ENCODE results near the gene SFXN5. TPM values are rescaled to one million over a fixed set of nuclear protein-coding genes. Genes with fewer than 3 reads are reported as not detected.

SFXN5 gene
- total RNA-seq, 1 donor from 2014 or later: 11.1 TPM

DNA sequence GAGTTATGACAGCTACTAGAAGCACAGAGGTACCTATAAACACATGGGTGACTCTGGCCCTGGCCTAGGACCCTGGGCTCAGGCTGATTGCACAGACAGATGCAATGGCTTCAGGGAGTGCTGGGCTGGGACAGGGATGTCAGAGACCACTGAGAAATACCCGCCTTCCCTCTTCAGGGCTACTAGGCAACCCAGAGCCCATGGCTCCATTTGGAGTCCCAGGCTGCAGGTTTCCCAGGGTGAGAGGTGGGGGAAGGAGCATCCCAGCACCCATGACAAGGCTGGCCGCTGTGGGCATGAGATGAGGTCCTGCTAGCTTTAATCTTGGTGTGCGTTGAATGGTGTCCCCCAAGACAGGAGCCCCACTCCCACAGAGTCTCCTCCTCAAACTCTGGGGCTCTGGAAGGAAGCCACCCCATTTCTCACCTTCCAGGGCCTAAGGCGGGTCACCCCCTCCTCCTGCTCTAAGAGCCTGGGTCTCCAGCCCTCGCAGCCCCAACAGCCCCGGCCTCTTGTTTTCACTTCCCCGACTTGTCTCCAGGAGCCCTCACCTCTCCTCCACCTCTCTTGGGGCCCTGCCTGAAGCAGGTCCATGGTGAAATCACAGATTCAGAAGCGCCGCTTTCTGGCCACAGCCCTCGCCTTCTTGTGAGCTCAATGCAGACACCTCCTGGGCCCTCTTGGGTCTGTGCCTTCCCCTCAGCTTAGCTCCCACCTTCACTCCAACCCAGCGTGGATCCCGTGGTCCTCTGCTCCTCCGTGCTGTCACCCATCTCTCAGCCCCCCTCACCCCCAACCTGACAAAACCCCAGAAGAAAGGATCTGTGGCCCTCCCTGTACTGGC is 112.7 kb downstream of the SFXN5 start:
- DNase-seq (ENCODE audit: low read depth, low spot score): no peak

DNA sequence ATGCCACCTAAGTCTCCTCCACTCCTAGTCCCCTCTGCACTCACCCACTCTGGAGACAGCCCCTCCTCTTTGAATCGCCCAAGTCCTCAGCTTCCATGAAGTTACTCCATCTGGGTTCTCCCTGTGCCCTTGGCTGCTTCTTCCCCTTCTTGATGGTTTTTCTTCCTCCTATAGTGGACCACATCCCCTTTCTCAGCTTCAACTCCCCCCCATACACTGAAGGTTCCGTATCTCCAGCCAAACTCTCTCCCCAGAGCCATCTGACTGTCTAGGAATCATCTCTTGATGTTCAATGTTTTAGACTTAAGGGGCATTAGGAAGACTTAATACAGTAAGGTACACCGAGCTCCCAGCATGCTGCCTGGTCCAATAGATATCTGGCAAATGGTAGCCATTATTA is 114.6 kb downstream of the SFXN5 start:
- no peak for DNase-seq (ENCODE audit: low read depth, low spot score)

DNA sequence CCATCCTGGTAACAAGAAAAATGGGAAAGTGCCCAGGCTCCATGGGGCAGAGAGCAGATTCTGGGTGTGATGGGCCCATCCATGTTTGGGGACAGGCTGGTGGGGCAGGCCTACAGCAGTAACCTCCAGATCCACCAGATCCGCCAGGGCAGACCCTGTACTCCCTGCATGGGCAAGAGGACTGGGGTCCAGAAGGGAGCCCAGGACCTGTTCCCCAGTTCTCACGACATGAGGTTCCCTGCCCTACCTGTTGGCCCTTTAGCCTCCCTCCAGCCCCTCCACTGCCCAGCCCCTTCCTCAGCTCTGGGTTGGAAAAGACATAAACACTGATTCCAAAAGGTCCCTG is 115.5 kb downstream of the SFXN5 start:
- no peak for DNase-seq (ENCODE audit: low read depth, low spot score)

DNA sequence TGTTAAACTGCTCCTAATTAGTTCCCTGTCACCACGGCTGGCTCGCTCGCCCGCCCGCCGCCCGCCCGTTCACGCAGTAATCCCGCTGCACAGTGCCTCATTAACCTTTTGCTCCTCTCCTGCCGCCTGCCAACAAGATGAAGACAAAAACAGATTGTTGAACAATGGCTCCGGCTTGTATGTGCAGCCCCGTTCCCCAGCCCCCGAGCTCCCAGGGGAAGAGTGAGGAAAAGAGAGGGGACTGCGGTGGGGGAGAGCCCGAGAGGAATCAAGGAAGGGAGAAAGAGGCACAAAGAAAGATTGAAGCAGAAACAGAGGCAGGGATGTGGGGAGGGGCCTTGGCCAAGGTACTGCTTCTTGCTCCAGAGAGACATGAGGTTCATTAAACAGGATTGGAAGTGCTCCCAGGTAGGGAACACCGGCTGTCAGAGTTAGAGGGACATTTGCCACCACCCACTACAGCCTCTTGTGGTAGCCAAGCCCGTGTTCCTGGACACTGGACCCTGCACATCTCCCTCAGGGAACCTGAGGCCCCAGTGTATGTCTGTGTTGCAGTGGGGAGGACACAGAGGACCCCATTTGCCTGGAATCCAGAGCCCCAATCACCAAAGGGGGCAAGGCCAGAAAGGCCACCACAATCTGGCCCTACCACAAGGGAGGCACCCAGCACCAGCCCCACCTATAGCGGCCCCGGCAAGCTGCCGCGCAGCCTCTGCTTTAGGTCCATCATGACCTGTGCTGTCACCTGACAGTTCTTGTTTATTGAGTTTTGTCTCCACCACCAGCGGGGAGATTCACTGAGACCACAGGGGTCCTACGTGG is 116.1 kb downstream of the SFXN5 start:
- DNase-seq (ENCODE audit: low read depth, low spot score): no peak

DNA sequence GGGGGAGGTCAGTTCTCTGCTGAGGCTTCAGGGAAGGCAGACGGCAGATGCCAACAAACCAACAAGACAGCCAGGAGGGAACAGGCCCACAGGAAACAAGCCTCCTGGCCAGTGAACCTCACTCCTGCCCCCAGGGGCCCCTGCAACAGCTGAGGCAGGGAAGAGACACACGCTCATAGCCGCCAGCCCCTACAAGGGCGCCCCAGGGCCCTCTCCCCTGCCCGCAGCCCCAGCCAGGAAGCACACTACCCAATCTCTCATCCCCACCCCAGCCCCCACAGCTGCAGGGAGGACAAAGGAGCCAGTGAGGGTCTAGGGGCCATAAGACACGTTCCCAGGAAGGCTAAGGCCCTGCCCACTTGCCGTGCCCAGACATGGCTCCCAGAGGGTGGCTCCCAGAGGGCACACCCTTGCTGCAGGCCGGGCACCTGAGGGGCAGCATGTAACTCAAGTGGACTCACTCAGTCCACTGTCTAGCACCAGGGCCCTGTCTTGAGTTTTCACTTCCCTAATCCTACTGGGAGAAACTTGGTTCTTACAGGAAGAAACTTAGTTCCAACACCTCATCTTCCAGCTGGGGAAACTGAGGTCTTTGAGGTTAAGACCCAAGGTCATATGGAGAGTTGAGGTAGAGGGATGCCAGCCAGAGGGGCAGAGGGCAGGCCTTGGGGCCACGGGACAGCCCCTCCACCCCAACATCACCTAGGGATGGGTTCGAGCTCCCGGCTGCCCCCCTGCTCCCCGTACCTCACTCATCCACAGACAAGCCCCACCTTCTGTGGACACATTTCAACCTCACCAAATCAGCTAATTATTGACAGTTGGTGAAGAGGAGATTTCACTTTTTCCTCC is 116.9 kb downstream of the SFXN5 start:
- DNase-seq (ENCODE audit: low read depth, low spot score): no peak

DNA sequence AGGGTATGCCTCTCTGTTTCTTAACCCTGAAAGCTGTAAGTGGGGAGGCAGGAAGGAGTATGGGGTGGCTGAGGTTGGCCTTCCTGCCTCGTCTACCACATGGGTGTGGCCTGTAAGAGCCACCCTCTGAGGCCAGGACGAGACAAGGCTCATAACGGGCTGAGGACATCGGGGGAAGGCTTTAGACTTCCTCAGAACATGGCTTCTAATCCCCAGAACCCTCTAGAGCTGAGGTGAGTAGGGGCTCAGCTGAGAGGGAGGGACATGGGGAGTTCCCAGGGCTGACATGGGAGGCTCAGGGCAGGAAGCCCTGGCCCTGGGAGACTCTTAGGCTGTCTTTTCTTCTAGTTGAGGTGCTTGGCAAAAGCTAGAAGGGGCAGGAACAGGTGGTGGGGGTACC is 117.5 kb downstream of the SFXN5 start:
- DNase-seq (ENCODE audit: low read depth, low spot score): no peak

DNA sequence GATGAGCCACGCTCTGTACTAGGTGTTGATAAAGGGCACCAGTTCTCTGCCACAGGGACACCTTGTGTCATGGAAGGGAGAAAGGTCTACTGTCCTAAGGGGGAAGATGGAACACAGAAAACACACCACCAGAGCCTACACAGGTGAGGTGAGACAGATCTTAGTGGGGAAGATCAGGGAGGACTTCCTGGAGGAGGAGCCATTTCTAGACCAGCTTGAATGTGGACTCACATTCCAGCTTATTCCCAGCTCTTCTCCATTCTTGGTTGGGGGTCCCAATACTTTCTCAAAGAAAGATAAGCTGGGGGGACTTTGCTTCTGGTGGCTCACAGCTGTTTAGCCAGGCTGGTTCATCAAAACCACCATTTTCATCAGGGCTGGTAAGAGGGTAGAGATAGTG is 118.0 kb downstream of the SFXN5 start:
- DNase-seq (ENCODE audit: low read depth, low spot score): no peak

DNA sequence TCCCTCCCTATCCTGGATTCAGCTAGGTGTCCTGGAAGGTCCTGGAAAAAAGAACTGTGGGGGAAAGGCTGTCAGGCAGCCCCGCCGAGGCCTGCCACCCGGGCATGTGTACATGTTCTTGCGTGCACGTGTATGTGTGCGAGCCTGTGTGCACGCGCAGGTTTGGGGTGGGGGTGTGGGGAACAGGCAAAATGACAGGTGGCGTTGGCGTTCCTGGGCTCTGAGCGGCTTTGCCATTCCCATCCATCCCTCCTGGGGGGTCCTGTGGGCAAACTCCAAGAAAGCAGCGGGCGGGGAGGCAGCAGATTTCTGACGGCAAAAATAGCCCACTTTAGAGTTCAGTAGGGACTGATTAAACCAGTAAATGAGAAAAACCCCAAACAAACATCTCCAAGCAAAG is 118.6 kb downstream of the SFXN5 start:
- no peak for DNase-seq (ENCODE audit: low read depth, low spot score)

DNA sequence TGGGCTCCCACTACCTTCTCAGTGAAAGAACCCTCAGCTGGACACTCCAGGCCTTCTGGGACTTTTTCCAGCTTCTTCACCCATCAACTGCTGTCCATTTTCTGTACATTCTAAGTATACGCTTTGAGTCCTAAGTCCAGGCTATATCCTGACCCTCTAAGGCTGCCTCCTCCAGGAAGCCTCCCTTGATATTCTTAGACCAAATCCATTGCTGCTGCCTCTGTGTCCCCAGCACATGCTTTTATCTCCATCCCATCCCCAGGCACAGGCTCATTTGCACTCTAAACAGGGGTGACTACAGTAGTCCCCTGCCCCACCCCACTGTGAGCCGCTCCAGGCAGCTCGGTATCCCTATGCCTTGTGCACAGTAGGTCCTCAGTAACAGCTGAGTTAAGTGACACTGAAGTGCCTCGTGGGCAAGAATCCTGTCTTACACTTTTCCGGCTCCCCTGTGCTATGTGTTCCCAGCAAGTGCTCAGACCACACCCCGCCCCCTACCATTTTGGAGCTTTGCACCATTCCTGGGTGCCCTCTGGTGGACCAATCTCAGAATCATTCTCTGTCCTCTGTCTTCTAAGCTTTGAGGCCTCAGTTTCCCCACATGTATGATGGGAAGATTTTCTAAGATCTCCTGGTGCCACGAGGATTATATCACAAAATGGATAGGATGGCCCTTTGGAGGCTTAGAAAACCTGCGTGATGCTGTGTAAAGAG is 119.2 kb downstream of the SFXN5 start:
- DNase-seq (ENCODE audit: low read depth, low spot score): no peak

DNA sequence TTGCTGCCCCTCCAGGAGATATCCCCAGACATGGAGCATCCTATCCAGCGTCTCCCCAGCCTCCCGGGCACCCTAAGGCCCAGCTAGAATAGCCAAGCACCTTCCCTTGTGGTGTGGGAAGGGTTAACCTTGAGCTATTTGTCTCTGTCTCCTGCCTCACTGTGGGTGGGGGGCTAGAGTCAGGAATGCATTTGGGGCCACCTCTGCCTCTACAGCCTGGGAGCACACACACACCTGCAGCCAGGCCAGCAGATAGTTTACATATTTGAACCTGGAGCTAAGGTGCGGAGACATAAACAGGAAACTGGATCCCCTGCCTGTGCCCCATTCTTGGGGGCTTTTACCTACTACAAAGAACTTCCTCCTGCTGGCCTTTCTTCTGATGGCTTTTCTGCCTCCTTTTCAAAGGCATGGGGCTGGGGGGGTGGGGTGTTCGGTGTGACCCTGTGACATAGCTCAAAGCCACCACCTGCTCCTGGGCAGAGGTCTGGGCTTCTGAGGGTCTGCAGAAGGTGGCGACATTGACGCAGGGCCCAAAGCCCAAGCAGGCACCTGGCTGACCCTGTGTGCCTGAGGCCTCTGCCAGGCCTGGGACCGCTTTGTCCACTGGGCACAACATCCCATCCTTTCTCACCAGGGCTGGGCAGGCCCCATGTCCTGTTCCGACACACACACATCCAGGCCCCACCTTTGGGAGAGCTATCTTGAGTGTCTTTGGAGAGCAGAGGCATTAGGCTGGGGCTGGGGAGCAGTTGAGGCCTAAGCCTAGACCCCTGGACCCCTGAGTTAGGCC is 120.0 kb downstream of the SFXN5 start:
- DNase-seq (ENCODE audit: low read depth, low spot score): no peak

DNA sequence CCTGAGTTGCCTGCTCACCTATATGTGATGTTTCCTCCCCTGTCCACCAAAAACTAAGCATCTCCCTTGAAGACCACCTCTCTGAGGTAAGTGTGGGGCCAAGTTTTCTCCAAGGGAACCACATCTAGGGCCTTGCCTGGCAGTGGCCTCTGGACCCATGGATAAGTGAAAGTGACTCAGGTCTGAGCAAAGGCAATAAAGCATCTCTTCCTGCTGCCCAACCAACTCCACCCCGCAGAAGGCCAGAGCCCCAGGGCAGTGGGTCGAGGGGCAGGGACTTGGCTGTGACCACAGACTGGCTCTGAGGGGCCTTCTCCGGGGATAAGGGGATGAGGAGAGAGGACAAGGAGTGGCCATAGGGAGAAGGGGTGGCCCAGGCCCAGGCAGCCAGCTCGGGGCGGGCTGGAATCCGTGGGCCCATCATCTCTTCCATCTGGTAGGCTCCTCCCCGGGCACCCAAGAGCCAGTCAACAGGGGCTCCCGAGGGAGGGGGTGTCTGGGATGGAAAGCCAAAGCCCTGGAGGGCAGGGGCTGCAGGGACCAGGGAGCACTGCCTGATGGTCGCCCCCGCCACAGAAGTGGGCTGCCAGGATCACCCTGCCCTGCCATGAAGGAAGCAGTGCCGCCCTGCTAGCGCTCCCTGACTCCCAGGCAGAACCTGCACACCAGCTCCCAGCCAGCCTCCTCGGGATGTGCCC is 120.8 kb downstream of the SFXN5 start:
- no peak for DNase-seq (ENCODE audit: low read depth, low spot score)

DNA sequence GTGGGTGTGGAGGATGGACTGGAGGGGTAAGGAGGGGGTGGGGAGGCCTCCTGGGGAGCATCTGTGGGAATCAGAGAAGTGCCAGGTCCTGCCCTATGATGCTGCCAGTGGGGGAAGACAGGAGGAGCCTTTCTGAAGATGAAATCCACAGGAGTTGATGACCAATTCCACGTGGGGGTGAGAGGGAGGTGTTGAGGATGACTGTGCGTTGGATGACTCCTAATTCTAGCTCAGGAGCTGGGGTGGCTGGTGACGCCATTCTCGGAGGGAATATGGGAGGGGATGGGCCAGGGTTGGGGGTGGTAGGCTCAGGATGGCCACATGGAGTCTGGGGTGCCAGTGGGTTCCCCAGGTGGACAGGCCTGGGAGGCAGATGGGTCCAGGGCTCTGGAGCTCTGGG is 121.9 kb downstream of the SFXN5 start:
- no peak for DNase-seq (ENCODE audit: low read depth, low spot score)

DNA sequence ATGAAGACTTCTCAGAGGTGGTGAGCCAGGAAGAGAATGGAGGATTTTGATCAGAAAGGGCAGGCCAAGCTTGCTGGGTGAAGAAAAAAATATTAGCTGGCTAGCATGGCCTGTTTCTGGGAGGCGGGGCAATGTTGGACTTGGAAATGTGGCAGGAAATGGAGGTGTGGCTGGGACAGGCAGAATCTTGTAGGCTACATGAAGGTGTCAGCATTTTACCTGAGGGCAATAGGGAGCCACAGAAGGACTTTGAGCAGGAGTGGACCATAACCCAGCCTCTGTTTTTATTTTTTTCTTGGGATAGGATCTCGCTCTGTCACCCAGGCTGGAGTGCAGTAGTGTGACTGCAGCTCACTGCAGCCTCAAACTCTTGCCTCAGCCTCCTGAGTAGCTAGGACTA is 122.5 kb downstream of the SFXN5 start:
- DNase-seq (ENCODE audit: low read depth, low spot score): no peak

DNA sequence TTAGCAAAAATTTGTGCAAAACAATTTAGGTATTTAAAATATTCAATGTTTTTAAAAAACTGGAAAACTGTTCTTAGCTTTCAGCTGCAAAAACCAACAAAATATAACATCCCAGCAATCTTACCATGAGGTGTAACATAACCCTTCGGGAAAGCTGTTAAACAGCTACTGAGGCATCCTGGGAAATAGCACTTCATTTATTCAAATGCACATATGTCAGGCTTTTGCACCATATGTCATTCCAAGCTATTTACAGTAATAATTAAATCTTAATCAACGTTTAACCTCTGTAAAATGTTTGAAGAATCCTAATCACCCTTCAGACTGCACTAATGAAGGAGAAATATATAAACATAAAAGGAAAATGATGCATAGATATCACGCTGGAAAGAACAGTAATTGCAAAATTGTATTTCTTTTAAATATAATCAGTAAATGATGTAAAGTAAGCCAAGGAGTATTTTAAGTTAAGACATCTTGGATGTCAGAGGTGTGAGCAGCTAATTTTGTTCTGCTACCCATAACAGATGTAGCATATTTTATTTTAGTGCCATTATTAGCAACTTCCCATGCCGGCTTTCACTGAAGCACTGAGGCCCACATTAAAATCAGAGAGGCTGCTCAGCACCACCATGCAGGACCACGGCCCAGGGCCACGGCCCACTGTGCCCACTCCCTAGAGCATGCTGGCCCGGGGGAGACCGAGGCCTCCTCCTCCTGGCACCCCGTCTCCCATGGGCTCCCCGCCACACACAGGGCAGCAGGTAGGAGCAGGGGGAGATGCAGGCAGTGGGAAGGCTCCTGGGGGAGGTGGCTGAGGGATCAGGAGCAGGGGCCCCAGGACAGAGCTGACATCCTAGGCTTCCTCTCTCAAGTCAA is 123.3 kb downstream of the SFXN5 start:
- DNase-seq (ENCODE audit: low read depth, low spot score): no peak

DNA sequence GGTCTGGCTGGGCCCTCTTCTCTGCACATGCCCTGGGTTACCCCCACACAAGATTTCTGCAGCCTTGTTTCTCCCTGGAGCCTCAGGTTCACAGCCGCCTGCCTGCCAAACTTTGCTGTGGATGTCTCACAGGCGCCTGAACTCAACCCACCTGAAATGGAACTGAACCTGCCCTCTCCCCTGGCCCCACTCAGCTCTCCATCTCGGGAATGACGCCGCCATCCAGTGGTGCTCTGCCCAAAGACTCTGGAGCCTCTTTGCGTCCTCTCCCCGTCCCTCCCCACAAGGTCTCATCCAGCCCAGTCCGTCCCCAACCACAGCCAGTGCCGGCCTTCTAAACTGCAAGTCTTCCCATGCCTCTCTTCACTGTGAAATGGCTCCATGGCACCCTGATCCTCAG is 125.0 kb downstream of the SFXN5 start:
- no peak for DNase-seq (ENCODE audit: low read depth, low spot score)

DNA sequence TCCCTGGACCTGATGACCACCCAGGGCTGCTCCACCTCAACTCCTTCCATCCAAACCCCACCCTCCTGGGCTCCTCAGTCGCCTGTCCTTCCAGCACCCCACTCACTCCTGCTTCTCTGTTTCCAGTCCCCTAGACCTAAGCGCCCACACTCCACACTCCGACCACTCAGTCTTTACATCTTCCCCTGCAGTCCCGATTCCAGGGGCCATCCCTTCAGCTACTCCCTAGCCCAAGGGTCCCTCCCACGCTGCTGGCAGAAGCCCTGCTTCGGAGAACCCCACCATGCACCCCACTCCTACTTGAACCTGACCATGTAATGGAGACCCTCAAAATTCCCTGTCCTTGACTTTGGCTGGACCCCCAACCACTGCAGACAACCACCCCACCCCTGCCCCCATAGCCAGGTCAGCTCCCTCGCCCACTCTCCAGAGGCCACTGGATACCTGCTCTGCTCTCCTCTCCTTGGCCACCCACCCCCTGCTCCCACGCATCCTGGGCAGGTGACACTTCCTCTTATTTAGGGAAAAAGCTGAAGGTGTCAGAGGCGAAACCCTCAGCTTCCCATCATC is 126.0 kb downstream of the SFXN5 start:
- no peak for DNase-seq (ENCODE audit: low read depth, low spot score)

DNA sequence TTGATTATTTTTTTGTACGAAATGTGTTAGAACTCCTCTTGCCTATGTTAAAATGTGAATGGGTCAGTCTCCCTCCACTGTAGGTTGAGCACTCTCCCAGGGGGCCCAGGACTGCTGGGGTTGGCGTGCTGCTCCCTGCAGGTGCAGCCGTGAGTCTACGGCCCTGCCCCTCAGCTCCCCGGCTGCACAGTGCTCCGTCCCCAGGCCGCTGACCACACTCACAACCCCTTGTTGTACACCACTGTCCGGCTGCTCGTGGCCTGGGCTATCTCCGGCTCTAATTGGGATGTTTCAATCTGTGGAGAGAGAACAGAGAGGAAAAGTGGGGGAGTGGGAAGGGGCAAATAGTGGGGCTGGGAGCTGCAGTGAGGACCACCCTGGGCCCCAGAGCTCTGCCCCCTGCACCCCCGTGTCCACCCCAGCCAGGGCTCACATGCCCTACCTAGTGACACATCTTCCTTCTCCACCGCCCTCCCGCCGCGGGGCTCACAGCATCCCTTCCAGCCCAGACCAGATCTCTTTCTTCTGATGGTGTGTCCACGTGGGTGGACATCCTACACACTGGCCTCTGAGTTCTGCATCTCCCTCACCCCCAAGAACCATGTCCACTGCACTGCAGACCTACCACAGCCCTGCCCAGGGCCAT is 126.6 kb downstream of the SFXN5 start:
- no peak for DNase-seq (ENCODE audit: low read depth, low spot score)

Measured in pulmonary artery endothelial cell (primary cell).